Stimulated activated CD4-positive, alpha-beta T cell treated with anti-CD3 and anti-CD28 coated beads, Interleukin-4, amount 100 ng/mL, for 24 hours (primary cell): ENCODE measurements around the gene NUP93.
"Not testable (repeated sequence)": the region's sequence is repeated elsewhere in the genome, so short reads cannot be mapped to it uniquely, and the experiment has no call there.

ENCODE experiments used
- DNase-seq: peaks from one replicate; pipeline ENCODE4 v3.0.0-alpha.2; 2020

NUP93 gene

DNA sequence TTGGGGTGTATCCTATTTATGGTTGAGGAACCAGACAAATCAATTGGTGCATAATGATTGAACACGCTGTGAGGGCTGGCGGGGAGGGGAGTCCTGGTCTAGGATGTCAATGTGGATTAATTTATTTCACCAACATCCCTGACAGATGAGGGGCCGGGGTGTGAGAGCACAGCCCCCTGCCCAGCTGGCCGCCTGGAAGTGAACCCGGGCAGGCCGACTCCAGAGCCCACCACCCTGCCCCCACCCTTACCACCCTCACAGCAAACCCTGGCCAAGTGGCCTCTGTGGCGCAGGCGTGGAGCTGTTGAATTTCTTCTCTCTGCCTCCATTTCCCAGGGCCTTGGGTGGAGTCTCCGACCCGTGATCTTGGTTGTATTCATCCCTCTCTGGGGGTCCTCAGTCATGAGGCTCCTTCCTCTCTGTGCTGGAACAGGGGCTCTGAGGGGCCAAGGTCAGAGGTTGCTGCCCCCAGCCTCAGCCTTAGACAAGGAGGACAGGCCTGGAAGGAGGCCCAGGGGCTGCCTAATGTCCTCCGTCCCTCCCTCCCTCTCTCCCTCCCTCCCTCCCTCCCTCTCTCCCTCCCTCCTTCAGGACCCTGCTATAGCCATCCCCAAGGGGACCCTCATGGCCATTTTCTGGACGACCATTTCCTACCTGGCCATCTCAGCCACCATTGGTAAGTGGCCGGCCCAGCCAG lies 147.7 kb downstream of the NUP93 start:
- DNase-seq: no peak

DNA sequence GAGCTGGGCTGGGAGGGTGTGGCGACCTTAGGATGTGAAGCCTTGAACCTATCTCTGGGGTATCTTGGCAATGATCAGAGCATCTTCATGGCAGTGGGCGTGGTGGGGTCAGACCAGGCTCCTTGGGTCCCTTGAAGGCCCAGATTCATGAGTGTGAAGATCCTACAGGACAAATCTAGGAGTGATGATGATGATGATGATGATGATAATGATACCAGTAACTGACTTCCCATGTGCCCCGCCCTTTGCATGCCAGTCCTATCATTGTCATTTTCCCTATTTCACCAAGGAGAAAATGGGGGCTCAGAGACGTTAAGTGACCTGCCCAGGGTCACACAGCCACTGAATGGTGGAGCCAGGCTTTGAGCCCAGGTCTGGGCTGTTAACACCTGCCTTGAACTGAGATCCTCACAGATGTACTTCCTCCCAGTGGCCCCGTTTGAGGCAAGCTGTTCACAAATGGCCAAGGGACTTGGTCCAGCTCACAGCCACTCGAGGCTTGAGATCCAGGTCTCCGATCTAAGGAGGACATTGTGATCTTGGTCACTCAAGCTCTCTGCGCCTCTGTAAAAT lies 148.4 kb downstream of the NUP93 start:
- no peak for DNase-seq

DNA sequence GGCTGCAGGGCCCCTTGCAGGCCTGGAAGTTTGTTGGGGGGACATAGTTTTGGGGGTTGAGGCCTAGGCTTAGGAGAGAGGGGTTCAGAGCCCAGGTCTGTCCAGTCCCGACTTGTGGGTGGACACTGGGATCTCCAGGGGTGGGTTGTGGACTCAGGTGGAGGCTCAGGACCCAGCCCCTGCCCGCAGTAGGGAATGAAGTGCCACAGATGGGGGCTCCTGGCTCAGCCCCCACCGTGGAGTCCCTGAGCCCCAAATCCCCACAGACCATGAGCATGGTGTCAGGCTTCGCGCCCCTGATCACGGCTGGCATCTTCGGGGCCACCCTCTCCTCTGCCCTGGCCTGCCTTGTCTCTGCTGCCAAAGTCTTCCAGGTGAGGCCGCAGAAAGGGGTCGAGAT lies 149.3 kb downstream of the NUP93 start:
- DNase-seq: no peak

DNA sequence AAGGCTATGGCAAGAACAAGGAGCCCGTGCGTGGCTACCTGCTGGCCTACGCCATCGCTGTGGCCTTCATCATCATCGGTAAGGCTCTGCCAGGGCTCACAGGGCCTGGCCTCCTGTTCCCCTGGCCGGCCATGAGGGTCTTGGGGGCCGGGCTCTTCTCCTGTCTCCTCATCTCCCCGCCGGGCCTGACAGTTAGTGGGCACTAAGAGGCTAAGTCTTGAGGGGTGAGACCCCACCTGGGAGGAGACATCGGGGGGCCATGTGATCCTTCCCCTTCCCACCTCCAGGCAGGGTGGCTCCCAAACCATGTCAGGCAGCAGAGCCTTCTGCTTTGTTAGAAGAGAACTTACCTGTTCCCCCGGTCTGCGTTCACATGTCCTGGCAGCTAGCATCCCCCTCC lies 150.2 kb downstream of the NUP93 start:
- DNase-seq: no peak

DNA sequence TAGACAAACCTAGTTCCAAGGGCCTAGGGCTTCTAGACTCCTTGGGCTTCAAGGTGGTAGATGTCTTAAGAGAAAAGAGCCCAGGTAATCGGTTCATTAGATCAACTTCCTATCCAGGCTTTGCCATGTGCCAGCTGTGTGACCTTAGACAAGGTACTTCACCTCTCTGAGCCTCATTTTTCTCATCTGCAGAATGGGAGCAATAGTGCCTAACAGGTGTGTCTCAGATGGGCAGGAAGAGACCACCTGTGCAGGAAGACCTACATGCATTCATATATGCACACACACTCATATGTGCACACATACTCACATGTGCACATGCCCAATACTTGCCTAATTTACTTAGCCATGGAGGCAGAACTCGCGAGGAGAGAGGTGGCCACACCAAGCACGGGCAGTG lies 150.8 kb downstream of the NUP93 start:
- DNase-seq: no peak

DNA sequence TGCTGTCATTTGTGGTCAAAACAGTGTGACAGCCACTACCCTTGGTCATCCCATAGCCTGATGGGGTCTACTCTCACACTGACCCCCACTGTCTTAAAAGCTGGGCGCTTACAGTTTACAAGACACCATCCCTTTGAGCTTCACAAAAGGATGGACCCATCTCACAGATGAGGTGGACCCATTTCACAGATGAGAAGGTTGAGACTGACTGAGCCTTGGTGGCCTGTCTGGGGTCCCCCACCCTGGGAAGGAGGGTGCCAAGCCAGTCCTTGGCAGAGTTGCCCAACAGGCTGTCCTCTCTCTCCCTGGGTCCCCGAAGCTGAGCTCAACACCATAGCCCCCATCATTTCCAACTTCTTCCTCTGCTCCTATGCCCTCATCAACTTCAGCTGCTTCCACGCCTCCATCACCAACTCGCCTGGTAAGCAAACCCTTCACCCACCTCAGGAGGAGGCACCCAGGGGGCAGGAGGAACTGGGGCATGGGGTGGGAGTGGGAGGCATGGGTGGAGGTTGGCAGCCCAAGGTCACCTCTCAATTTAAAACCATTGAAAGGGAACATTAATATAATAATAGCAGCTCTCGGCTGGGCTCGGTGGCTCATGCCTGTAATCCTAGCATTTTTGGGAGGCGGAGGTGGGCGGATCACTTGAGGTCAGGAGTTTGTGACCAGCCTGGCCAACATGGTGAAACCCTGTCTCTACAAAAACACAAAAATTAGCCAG lies 152.3 kb downstream of the NUP93 start:
- no peak for DNase-seq

DNA sequence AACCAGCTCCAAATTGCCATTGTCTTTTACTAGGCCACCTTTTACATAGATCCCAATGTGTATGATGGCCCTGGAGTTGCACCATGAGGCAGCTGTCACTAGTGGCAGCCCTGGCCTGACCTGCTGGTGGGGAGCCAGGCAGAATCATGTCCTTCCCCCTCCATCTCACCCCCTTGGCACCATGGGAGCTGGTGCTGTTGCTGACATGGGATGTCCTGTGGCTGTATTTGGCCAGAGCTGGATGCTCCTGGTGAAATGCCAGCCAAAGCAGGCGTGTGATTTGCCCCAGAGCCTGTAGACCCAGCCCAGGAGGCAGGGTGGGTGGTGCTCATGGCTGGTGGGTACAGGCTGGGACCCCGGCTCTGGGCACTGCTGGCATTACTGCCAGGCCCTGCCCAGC lies 153.7 kb downstream of the NUP93 start:
- DNase-seq: no peak

DNA sequence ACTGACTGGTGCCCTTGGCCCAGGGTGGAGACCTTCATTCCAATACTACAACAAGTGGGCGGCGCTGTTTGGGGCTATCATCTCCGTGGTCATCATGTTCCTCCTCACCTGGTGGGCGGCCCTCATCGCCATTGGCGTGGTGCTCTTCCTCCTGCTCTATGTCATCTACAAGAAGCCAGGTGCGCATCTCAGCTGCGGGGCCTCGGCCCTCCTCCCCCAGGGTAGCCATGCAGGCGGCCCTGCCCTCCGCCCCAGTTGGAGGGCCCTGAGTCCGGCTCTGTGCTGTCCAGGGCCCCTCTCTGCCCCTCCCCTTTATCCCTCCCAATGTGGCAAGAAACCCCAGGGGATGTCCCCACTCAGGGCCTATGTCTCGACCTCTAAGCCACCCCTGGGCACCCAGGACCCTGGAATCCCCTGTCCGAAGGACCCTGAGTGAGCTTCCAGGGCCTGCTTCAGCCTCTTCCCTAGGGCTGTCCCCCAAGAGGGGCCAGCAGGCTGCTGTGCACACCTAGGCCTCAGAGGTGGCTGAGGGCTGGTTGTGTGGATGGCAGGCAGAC lies 154.2 kb downstream of the NUP93 start:
- DNase-seq: no peak

DNA sequence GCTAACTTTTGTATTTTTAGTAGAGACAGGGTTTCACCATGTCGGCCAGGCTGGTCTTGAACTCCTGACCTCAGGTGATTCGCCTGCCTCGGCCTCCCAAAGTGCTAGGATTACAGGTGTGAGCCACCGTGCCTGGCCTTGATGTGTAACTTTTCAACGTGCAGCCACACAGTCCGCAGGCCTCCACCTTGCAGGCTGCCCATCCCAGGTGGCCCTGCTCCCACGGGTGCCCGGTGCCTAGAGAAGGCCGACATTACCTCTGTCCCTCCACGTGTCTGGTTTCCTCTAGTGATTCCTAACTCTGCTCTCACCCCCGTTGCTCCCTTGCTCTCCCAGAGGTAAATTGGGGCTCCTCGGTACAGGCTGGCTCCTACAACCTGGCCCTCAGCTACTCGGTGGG lies 155.0 kb downstream of the NUP93 start:
- DNase-seq: not testable (repeated sequence)

DNA sequence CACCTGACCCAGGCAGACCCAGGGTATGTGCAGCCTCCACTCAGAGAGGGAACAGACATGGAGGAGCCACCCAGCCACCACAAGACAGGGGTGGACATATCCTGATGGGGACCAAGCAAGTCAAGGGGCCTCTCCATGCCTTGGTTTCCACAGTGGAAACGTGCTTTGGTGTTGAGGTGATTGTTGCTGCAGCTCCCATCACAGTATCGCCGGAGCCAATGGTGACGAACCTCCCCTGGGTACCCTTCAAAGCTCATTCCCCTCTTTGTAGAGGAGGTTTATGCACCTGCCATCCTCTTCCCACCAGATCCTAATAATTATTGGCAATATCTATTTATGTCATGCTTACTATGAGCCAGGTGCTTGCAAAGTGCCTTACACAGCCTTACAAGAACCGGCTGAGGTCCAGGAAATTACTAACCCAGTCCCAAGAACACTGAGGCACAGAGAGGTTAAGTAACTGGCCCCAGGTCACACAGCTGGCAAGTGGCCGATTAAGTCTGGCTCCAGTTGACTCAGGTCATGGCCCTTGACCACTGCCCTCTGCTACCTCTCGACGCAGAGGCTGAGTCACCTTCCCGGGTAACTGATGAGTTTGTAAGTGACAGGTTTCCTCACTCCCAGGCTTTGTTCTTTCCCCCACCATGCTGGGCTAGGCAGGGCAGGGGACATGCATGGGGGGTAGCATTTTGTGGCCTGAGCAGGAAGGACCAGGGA lies 155.7 kb downstream of the NUP93 start:
- DNase-seq: no peak

DNA sequence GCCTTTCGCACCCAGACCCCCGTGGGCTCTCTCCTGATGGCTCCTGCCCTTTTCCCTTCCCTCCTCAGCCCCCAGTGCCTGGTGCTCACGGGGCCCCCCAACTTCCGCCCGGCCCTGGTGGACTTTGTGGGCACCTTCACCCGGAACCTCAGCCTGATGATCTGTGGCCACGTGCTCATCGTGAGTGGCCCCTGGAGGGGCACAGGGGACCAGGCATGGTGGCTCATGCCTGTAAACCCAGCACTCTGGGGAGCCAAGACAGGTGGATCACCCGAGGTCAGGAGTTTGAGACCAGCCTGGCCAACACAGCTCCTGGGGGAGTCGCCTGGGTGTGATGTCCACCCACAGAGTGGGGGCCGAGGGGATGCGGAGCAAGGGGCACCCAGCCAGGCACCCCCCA lies 156.4 kb downstream of the NUP93 start:
- no peak for DNase-seq

DNA sequence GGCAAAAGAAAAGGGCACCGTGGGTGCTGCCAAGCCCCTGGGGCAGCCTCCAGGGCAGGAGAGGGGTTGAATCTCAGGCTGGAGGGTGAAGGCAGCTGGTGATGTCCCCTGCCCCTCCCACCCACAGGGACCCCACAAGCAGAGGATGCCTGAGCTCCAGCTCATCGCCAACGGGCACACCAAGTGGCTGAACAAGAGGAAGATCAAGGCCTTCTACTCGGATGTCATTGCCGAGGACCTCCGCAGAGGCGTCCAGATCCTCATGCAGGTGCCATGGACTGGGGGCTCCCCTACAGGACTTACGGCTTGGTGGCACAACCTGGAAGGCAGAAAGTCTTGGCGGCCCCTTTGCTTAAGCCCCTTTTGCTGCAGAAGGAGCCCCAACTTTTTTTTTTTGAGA lies 156.9 kb downstream of the NUP93 start:
- DNase-seq: no peak

DNA sequence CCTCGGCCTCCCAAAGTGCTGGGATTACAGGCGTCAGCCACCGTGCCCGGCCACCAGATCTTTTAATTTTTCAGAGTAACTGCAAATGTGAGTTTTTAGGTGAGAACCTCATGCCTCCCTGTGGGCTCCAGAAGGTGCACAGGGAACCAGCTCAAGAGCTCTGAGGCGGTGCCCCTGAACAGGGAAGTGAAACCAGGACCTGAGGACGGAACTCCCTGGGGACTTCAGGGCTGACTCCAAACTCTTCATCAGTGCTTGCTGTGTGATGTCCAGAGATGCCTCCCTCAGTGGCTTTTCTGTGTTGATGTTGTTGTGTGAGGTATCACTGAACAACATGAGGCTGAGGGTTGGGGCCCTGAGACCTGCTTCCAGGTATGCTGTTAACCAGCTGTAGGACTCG lies 158.9 kb downstream of the NUP93 start:
- DNase-seq: no peak

DNA sequence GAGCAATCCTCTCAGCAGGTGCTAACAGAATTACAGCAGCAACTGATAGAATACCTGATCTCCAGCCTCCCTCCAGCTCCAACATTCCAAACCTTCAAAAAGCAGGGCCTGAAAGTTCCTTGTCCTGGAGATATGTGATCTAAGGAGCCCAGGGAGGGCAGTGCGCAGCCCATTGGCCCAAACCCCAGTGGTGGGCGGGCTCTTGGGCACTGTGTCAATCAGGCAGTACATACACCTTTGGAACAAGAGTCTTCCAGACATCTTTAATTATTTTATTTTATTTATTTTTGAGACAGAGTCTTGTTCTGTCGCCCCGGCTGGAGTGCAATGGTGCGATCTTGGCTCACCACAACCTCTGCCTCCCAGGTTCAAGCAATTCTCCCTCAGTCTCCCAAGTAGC lies 159.3 kb downstream of the NUP93 start:
- no peak for DNase-seq

DNA sequence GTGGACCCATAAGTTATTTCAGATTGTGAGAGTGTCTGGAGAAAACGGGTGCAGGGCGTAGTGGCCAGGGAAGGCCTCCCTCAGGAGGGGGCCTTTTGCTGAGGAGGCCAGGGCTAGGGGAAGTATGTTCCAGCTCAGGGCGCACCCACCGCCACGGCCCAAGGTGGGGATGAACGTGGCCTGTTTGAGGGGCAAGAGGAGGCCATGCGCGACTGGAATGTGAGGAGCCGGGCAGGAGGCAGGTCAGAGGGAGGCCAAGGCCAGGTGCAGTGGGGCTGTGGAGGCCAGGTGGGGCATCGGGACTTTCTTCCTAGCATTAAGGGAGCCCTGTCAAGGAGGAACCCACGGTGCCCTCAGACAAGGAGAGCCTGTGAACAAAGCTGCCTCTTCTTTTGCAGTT lies 161.8 kb downstream of the NUP93 start:
- no peak for DNase-seq

DNA sequence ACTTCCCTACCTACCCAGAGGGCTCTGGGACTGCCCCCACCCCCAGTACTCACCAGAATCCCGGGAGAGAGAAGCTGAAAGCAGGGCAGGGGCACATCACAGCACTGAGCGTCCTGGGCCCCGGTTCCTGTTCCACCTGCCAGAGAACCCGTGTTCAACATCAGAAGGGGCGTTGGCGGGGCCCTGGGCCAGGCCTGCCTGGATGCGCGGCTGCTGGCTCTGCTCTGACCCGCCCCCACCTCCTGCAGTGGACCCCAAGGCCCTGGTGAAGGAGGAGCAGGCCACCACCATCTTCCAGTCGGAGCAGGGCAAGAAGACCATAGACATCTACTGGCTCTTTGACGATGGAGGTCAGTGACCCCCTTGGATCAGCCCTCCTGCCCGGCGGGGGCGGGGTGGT lies 162.8 kb downstream of the NUP93 start:
- no peak for DNase-seq

DNA sequence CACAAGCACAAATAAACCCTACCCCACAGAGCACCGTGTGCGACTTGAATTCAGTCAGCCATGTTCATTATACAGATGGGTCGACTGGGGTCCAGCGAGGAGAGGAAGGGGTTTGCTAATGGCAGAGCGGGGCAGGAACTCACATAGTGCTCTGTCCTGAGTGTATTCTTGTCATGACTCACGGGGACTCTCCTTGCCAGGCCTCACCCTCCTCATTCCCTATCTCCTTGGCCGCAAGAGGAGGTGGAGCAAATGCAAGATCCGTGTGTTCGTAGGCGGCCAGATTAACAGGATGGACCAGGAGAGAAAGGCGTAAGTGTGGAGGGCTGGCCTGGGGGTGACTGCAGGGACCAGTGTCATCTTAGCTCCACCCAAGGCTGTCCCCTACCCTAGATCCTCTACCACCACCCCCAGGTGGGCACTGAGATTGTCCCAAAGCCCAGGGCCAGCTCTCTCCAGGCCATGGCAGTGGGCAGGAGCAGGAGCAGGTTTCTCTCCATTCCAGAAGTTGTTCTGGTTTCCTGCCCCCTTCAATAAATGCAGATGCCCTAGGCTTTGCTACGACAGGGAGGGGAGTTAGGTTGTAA lies 164.5 kb downstream of the NUP93 start:
- DNase-seq: no peak

DNA sequence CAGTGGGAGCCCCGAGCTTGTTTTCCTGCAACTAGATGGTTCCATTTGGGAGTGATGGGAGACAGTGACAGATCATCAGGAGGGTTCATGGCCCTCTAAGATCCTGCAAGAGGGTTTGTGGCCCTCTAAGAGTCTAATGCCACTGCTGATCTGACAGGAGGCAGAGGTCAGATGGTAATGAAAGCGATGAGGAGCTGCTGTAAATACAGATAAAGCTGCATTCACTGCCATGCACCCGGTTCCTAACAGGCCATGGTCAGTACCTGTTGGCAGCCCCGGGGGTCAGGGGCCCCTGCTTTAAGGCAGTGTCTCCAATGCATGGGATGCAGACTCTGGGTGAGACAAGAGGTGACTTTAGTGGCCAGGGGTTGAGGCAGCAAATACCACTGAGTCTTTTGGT lies 165.9 kb downstream of the NUP93 start:
- DNase-seq: no peak

DNA sequence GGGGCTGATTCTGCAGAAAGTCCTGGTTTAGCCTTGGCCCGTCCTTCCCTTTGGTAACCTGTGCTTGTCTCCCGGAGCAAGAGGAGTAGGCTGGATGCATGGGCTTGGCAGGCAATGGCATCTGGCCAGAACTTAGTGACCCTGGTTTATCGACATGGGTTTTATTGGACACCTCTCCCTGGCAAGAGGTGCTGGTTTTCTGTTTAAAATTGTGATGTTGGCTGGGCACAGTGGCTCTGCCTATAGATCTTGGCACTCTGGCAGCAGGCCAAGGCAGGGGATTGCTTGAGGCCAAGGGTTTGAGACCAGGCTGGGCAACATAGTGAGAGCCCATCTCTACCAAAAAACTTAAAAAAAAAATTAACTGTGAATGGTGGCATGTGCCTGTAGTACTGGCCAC lies 166.3 kb downstream of the NUP93 start:
- no peak for DNase-seq

DNA sequence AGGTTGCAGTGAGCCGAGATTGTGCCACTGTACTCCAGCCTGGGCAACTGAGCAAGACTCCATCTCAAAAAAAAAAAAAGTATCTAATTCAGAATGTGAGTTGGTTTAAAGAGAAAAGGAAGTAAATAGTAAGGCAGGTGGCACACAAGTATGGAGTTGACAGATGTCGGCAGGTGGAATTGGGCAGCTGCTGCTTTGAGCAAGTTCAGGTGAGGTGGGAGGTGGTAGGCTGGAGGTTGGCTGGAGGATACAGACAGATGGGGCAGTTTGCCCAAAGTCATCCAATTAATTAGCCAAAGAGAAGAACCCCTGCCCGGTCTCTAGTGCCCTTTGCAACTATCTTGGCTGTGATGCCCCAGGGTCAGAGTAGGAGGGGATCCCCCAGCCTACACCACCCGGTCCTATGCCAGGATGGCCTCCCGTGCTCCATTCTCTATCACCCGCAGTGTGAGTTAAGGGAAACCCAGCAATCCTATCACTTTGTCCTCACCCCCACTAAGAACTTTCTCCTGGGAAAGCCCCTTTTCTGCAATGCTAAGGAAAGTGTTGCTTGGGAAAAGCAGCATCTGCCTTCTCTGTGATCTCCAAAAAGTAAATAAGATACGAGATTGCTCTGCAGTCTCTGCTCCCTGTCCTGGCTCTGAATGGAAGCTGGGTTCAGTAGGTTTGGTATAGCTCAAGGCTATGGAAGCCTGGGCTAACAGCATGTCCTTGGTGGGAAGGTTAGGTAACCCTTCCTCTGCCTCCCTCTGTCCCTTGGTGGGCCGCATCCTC lies 167.3 kb downstream of the NUP93 start:
- no peak for DNase-seq

DNA sequence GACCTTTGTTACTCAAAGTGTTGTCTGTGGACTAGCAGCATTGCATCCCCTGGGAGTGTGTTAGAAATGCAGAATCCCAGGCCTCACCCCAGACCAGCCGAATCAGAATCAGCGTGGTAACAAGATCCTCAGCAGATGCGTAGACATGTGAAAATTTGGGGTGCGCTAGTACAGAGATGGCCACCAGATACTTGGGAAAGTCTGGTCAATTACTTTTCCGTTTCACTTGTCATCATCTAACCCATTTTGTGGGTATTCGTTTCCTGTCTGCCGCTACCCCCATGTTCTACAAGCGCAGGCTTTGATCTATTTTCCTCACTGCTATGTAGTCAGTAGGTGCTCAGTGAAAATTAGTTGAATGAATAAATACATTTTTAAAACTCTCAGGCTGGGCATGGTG lies 168.9 kb downstream of the NUP93 start:
- no peak for DNase-seq
